Stimulated activated CD8-positive, alpha-beta memory T cell treated with anti-CD3 and anti-CD28 coated beads, Interleukin-7, amount 100 ng/mL, for 4 hours (primary cell): ENCODE data around the gene ITGB5.
"Not testable (repeated sequence)": the region's sequence is repeated elsewhere in the genome, so short reads cannot be mapped to it uniquely, and the experiment has no call there.

ENCODE experiments used
- DNase-seq, 2 donors: peaks; one replicate each; pipeline ENCODE4 v3.0.0-alpha.2; 2020; ENCODE audit warnings: low read depth in 2 of 2

Gene ITGB5

GRCh38 chr3:124812291-124813265 is 74.6 kb downstream of the ITGB5 start:
- DNase-seq, result no peak

GRCh38 chr3:124811436-124811835 is 75.7 kb downstream of the ITGB5 start:
- no peak for DNase-seq

GRCh38 chr3:124810970-124811369 is 76.2 kb downstream of the ITGB5 start:
- no peak for DNase-seq

- no peak for DNase-seq
Observed at GRCh38 chr3:124809039-124809438, 78.1 kb downstream of the ITGB5 start.

GRCh38 chr3:124805671-124806070 is 81.5 kb downstream of the ITGB5 start:
- DNase-seq, result no peak

- no peak for DNase-seq
Observed at GRCh38 chr3:124804875-124805274, 82.3 kb downstream of the ITGB5 start.

- no peak for DNase-seq
Observed at GRCh38 chr3:124802702-124803101, 84.5 kb downstream of the ITGB5 start.

GRCh38 chr3:124802061-124802698 is 85.0 kb downstream of the ITGB5 start:
- DNase-seq, result no peak

GRCh38 chr3:124800511-124801258 is 86.5 kb downstream of the ITGB5 start:
- no peak for DNase-seq

- DNase-seq, result no peak
Observed at GRCh38 chr3:124800076-124800475, 87.1 kb downstream of the ITGB5 start.

- DNase-seq, result no peak
Observed at GRCh38 chr3:124799676-124800075, 87.5 kb downstream of the ITGB5 start.

- no peak for DNase-seq
Observed at GRCh38 chr3:124797426-124797945, 89.7 kb downstream of the ITGB5 start.

- DNase-seq, result no peak
Observed at GRCh38 chr3:124796477-124796876, 90.7 kb downstream of the ITGB5 start.

- DNase-seq, result no peak
Observed at GRCh38 chr3:124793054-124793739, 94.0 kb downstream of the ITGB5 start.

- DNase-seq, result no peak
Observed at GRCh38 chr3:124792341-124793040, 94.7 kb downstream of the ITGB5 start.

GRCh38 chr3:124791639-124792151 is 95.5 kb downstream of the ITGB5 start:
- DNase-seq, result no peak

- DNase-seq, result no peak
Observed at GRCh38 chr3:124791142-124791541, 96.0 kb downstream of the ITGB5 start.

- DNase-seq, result not testable (repeated sequence)
Observed at GRCh38 chr3:124789103-124789502, 98.1 kb downstream of the ITGB5 start.

GRCh38 chr3:124788254-124788745 is 98.9 kb downstream of the ITGB5 start:
- no peak for DNase-seq

GRCh38 chr3:124787476-124788195 is 99.5 kb downstream of the ITGB5 start:
- no peak for DNase-seq
